ENCODE data around the gene FST. TPM values are rescaled to one million over a fixed set of nuclear protein-coding genes. Genes with fewer than 3 reads are reported as not detected.

The FST gene
- total and polyA plus RNA-seq, 2 of the 8 experiments (the other 6 are each of a cell fraction or from before 2014, with no cell fraction given): 16.6 to 17.5 TPM

- H3K27ac ChIP-seq (ENCODE audit: low read depth, low read length): no peak overlapping the region
- no peak overlapping the region for H3K23ac ChIP-seq (ENCODE audit: insufficient read length)
- no peaks in the 10 kb centered on the region for H3K23me2 ChIP-seq (ENCODE audit: low read depth, low read length)
- no peak overlapping the region for H4K8ac ChIP-seq (ENCODE audit: extremely low read depth, insufficient read depth, low read length)
- H2BK20ac ChIP-seq (ENCODE audit: low read length): no peak overlapping the region
- no peaks in the 10 kb centered on the region for H3K79me1 ChIP-seq (ENCODE audit: low read depth, low read length)
- H3K56ac ChIP-seq (replicated peaks; ENCODE audit: insufficient read length, low read depth, low read length): no peak overlapping the region
- ChIA-PET CTCF (ENCODE audit: partially characterized antibody) (interaction anchor here (2.0 kb wide), 1 partner anchor 12 kb away, joined by 4 read pairs; no protein-coding TSS in a partner anchor), POLR2A (ENCODE audit: partially characterized antibody) (no interaction called here)
- no peak for DNase-seq (ENCODE audit: low read depth in 1 of 2, low spot score in 2 of 2)
- no peaks in the 10 kb centered on the region for H3K79me2 ChIP-seq (ENCODE audit: control insufficient read depth in 1 of 2, insufficient read depth in 2 of 2, low read length in 2 of 2)
- no peaks in the 10 kb centered on the region for H4K20me1 ChIP-seq (replicated peaks in 1 of 2; ENCODE audit: control insufficient read depth in 1 of 2, insufficient read depth in 2 of 2, low read length in 2 of 2)
- H3K4me1 ChIP-seq (replicated peaks in 1 of 4; ENCODE audit: control insufficient read depth in 3 of 4, insufficient read depth in 4 of 4, low read length in 3 of 4): no peaks in the 10 kb centered on the region
- H2AK5ac ChIP-seq (ENCODE audit: low read depth, low read length): no peak overlapping the region
- no peak overlapping the region for H4K91ac ChIP-seq (replicated peaks; ENCODE audit: insufficient read length, low read length)
- H4K5ac ChIP-seq (ENCODE audit: insufficient read length, low read depth, low read length): no peak overlapping the region
- no peak overlapping the region for H3K4ac ChIP-seq (replicated peaks; ENCODE audit: insufficient read length, low read depth, low read length)
- H3K18ac ChIP-seq (ENCODE audit: extremely low read depth, low read length): no peak overlapping the region
- H2BK120ac ChIP-seq (replicated peaks; ENCODE audit: low read depth, low read length): no peak overlapping the region
- H3K9me3 ChIP-seq (ENCODE audit: insufficient read depth in 2 of 2, low read depth in 1 of 2, low read length in 1 of 2): peaks cover 7 to 16% of the 10 kb centered on the region in 2 experiments
- no peak overlapping the region for H2BK15ac ChIP-seq (ENCODE audit: low read length)
- no peaks in the 10 kb centered on the region for H3K27me3 ChIP-seq (replicated peaks in 1 of 4; ENCODE audit: control insufficient read depth in 3 of 4, extremely low read depth in 1 of 4, insufficient read depth in 3 of 4, low read length in 3 of 4)
- no peak overlapping the region for H3K4me2 ChIP-seq (ENCODE audit: insufficient read depth in 1 of 2, low read depth in 2 of 2, low read length in 2 of 2)
- no peak overlapping the region for H3K9ac ChIP-seq (replicated peaks in 1 of 4; ENCODE audit: extremely low read depth in 1 of 4, low read depth in 3 of 4, low read length in 3 of 4)
- H3K14ac ChIP-seq (ENCODE audit: insufficient read length): no peak overlapping the region
- FAIRE-seq: no peak
- no peaks in the 10 kb centered on the region for H3K36me3 ChIP-seq (ENCODE audit: control insufficient read depth in 2 of 4, insufficient read depth in 4 of 4, low read length in 3 of 4)
- no peak overlapping the region for H2AFZ ChIP-seq (ENCODE audit: low read length)
- no peak overlapping the region for H3K4me3 ChIP-seq (ENCODE audit: extremely low read depth in 1 of 4, insufficient read depth in 2 of 4, low read depth in 3 of 4, low read length in 4 of 4)
- H2BK5ac ChIP-seq (ENCODE audit: low read depth, low read length): no peak overlapping the region
- H2BK12ac ChIP-seq (ENCODE audit: low read depth, low read length): no peak overlapping the region
- TF ChIP-seq RFX5 (IDR thresholded peaks at IDR 0.05; ENCODE audit: borderline replicate concordance, low read depth, low read length): no peak
- TF ChIP-seq MAX (IDR thresholded peaks at IDR 0.05): no peak
- no peak for TF ChIP-seq CREB1 (IDR thresholded peaks at IDR 0.05)
- TF ChIP-seq MAFK (IDR thresholded peaks at IDR 0.05; ENCODE audit: low read depth, low read length): no peak
- no peak for TF ChIP-seq SIRT6 (IDR thresholded peaks at IDR 0.05; ENCODE audit: low read length)
- no peak for TF ChIP-seq GABPA (IDR thresholded peaks at IDR 0.05; ENCODE audit: borderline replicate concordance, insufficient read depth, low read length)
- TF ChIP-seq BRCA1 (IDR thresholded peaks at IDR 0.05; ENCODE audit: low read depth, low read length): no peak
- TF ChIP-seq E2F6 (IDR thresholded peaks at IDR 0.05): no peak
- no peak for TF ChIP-seq USF2 (IDR thresholded peaks at IDR 0.05; ENCODE audit: low read length)
- TF ChIP-seq CTCF (IDR thresholded peaks at IDR 0.05; ENCODE audit: control extremely low read depth in 1 of 3, insufficient read depth in 1 of 3, low read depth in 1 of 3, low read length in 3 of 3): no peak
- no peak for TF ChIP-seq TAF7 (optimal IDR thresholded peaks at IDR 0.05; ENCODE audit: borderline replicate concordance, low read depth, low read length)
These were observed 32.1 kb downstream of the FST start for GRCh38 chr5:53512539-53512938.
